ENCODE results near the gene CIART. TPM values are rescaled to one million over a fixed set of nuclear protein-coding genes. Genes with fewer than 3 reads are reported as not detected.

CIART gene
- total and polyA plus RNA-seq, 10 of the 15 experiments (the other 5 are each of a cell fraction or from before 2014, with no cell fraction given) = 0.44 to 1.4 (median 0.67) TPM

DNA sequence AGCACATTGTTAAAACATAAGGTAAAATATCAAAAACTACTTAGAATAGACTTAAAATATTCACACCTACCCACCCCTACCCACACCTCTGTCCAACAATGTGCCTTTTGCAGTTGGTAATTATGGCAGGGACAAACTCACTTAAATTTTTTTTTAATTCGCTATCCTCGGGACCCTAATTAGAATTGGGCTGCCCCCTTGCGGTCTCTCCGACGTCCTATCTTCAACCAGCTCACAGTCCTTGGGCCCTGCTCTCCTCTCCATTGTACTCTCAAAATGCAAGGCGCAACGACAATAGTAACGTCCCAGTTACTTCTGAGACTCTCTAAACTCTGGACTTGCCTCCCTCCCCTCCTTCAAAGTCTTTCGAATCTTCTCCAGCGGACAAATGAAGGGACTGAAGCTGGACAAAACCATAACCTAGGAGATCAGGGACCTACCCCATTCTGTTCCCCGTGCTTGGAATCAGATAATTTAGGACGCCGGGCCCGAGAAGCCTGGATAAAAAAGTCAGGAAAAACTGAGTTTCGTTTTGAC, 1.1 kb upstream of the CIART start (continued):
- TF ChIP-seq, protein P1, sequence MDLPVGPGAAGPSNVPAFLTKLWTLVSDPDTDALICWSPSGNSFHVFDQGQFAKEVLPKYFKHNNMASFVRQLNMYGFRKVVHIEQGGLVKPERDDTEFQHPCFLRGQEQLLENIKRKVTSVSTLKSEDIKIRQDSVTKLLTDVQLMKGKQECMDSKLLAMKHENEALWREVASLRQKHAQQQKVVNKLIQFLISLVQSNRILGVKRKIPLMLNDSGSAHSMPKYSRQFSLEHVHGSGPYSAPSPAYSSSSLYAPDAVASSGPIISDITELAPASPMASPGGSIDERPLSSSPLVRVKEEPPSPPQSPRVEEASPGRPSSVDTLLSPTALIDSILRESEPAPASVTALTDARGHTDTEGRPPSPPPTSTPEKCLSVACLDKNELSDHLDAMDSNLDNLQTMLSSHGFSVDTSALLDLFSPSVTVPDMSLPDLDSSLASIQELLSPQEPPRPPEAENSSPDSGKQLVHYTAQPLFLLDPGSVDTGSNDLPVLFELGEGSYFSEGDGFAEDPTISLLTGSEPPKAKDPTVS (IDR thresholded peaks at IDR 0.05; ENCODE audit: low read depth, low read length) = no peak
- TF ChIP-seq CREM (IDR thresholded peaks at IDR 0.05; ENCODE audit: low read depth) (no peak), JUNB (IDR thresholded peaks at IDR 0.05) (no peak)

DNA sequence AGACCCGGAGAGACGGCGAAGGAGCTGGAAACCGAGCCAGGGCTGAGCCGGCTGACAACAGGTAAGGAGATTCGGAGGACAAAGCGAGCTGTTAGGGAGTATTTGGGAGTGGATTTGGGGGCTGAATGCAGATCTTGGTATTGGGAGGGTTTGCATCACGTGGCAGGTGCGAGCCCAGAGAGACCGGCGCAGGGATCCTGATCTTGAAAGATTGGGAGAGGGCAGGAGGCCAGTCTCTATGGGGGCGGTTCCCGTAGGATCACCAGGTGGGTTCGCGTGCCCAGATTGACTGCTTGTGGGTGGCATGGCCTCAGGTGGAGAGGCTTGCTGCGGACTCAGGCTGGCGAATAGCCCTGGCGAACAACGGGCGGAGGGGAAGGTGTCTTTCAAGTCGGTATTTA, 204 bp downstream of the CIART start:
- Histone ChIP-seq H2AFZ (ENCODE audit: control insufficient read depth, low read depth, low read length) (peak overlapping the region; percentile 56), H3K9me3 (replicated peaks; ENCODE audit: control insufficient read depth, insufficient read depth, low read length) (no peaks in the 10 kb centered on the region; the same call in 2 of the 3 replicates), H4K20me1 (ENCODE audit: control insufficient read depth, insufficient read depth) (no peaks in the 10 kb centered on the region), H3K36me3 (ENCODE audit: control insufficient read depth in 2 of 2, insufficient read depth in 2 of 2, low read length in 1 of 2) (no peaks in the 10 kb centered on the region), H3K4me3 (peak overlapping the region; percentile 58; the same call in 1 of the 2 replicates), H3K4me1 (ENCODE audit: control insufficient read depth, insufficient read depth, low read length) (peaks cover 9% of the 10 kb centered on the region), H3K79me2 (ENCODE audit: control insufficient read depth, insufficient read depth, low read length) (no peaks in the 10 kb centered on the region), H3K27ac (ENCODE audit: control insufficient read depth, insufficient read depth) (no peak overlapping the region), H3K27me3 (replicated peaks in 1 of 2; ENCODE audit: control insufficient read depth in 2 of 2, insufficient read depth in 2 of 2, low read length in 1 of 2) (no peaks in the 10 kb centered on the region; a peak in 2 of 4 replicates), H3K9ac (ENCODE audit: control insufficient read depth, insufficient read depth, low read length) (no peak overlapping the region), H3K4me2 (ENCODE audit: control insufficient read depth, insufficient read depth) (no peak overlapping the region; the same call in 1 of the 2 replicates)
- in situ Hi-C loops (cut with MboI) (no loop called here), intact Hi-C loops (cut with micrococcal nuclease; ENCODE audit: unreplicated experiment) (no loop called here)
- TF ChIP-seq, protein P2, sequence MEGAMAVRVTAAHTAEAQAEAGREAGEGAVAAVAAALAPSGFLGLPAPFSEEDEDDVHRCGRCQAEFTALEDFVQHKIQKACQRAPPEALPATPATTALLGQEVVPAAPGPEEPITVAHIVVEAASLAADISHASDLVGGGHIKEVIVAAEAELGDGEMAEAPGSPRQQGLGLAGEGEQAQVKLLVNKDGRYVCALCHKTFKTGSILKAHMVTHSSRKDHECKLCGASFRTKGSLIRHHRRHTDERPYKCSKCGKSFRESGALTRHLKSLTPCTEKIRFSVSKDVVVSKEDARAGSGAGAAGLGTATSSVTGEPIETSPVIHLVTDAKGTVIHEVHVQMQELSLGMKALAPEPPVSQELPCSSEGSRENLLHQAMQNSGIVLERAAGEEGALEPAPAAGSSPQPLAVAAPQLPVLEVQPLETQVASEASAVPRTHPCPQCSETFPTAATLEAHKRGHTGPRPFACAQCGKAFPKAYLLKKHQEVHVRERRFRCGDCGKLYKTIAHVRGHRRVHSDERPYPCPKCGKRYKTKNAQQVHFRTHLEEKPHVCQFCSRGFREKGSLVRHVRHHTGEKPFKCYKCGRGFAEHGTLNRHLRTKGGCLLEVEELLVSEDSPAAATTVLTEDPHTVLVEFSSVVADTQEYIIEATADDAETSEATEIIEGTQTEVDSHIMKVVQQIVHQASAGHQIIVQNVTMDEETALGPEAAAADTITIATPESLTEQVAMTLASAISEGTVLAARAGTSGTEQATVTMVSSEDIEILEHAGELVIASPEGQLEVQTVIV (IDR thresholded peaks at IDR 0.05; ENCODE audit: borderline replicate concordance, partially characterized antibody) = no peak
- TF ChIP-seq, protein P3, sequence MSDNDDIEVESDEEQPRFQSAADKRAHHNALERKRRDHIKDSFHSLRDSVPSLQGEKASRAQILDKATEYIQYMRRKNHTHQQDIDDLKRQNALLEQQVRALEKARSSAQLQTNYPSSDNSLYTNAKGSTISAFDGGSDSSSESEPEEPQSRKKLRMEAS (IDR thresholded peaks at IDR 0.05; ENCODE audit: low read depth, low read length) = peak; percentile 2; the same call in 1 of the 2 replicates
- WGBS (ENCODE audit: insufficient coverage, insufficient replicate concordance, low lambda C conversion rate, missing lambda C conversion rate) = 76% methylated on average over 21 of the region's 21 CpGs
- RAD21 ChIA-PET (ENCODE audit: unreplicated experiment) = no interaction called here
- CTCF ChIA-PET = interaction anchor here (0.6 to 3.8 kb wide), 4 partner anchors 11 to 67 kb away, joined by 3 to 98 read pairs (median 20); partner anchors contain the start of gene CA14
- SMC1A ChIA-PET (ENCODE audit: uncharacterized antibody, unreplicated experiment) = interaction anchor here (0.9 kb wide), 1 partner anchor 26 kb away, joined by 3 read pairs; no protein-coding TSS in a partner anchor
- BruUV-seq (replicated peaks) = no TSS peak
- POLR2A ChIA-PET = interaction anchor here (0.5 to 0.6 kb wide), 2 partner anchors 44 to 46 kb away, joined by 6 to 7 read pairs; no protein-coding TSS in a partner anchor
- ATAC-seq (no peak), FAIRE-seq (no peak), DNase-seq (ENCODE audit: low read depth, low spot score) (no peak)
